ENCODE measurements around the gene CD83. TPM values are rescaled to one million over a fixed set of nuclear protein-coding genes. Genes with fewer than 3 reads are reported as not detected.

CD83 gene
- total RNA-seq, 1 experiment from 2014 or later: 7.0 TPM

DNA sequence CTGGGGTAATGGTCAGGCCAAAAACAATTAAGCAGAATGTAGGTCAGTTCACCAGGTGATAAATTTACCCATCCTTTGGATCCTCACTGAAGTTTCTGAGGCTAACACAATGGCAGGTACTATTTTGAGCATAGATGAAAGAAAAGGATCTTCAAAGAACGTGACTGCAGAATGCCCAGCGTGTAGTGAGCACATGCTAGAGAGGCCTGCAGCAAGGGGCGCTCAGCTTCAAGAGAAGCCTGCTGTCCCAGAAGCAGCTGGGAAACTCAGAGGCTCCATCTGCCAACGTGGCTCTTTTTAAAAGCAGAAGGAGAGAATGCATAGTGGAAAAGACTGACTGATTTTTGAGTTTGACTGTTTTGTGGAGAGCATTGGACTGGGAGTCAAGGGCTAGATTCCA is 57.4 kb downstream of the CD83 start:
- Histone ChIP-seq H3K23me2 (ENCODE audit: insufficient read length, low read depth, low read length, poor library complexity, severe bottlenecking) (no peaks in the 10 kb centered on the region), H3K9me3 (ENCODE audit: control insufficient read depth, low read depth, low read length) (peaks cover under 1% of the 10 kb centered on the region), H2BK5ac (ENCODE audit: insufficient read length, low read length) (no peak overlapping the region), H2BK15ac (ENCODE audit: low read depth, low read length) (no peak overlapping the region), H4K8ac (replicated peaks; ENCODE audit: insufficient read length, low read depth, low read length) (no peak overlapping the region), H3T11ph (ENCODE audit: low read length) (no peak overlapping the region), H2BK12ac (ENCODE audit: insufficient read length, low read depth, low read length) (no peak overlapping the region), H4K20me1 (ENCODE audit: control insufficient read depth, insufficient read depth, insufficient read length) (no peaks in the 10 kb centered on the region), H3K56ac (ENCODE audit: insufficient read length, low read depth, low read length) (no peak overlapping the region), H3K4ac (ENCODE audit: low read depth, low read length) (no peak overlapping the region), H3K79me1 (ENCODE audit: insufficient read depth, low read depth, low read length, poor library complexity, severe bottlenecking) (no peaks in the 10 kb centered on the region), H3K4me1 (ENCODE audit: insufficient read depth, low read length) (no peaks in the 10 kb centered on the region), H4K5ac (ENCODE audit: insufficient read length, low read depth, low read length) (no peak overlapping the region), H3K23ac (ENCODE audit: insufficient read length, low read depth, low read length) (no peak overlapping the region), H2BK20ac (ENCODE audit: low read depth, low read length, poor library complexity, severe bottlenecking) (no peak overlapping the region), H3K27me3 (ENCODE audit: insufficient read depth, low read length) (no peaks in the 10 kb centered on the region), H3K79me2 (ENCODE audit: insufficient read depth, low read length) (no peaks in the 10 kb centered on the region), H3K9ac (ENCODE audit: extremely low read depth, insufficient read length, low read length) (no peak overlapping the region), H3K18ac (ENCODE audit: insufficient read length, low read depth, low read length) (no peak overlapping the region), H4K91ac (ENCODE audit: insufficient read length, low read depth, low read length) (no peak overlapping the region), H3K27ac (ENCODE audit: insufficient read length, low read depth, low read length) (no peak overlapping the region), H3K4me2 (ENCODE audit: insufficient read depth, insufficient read length, low read length) (no peak overlapping the region), H3K14ac (ENCODE audit: insufficient read depth, low read length) (no peak overlapping the region), H2AFZ (ENCODE audit: low read length) (no peak overlapping the region), H2BK120ac (ENCODE audit: low read depth, low read length, poor library complexity, severe bottlenecking) (no peak overlapping the region), H2AK5ac (ENCODE audit: insufficient read length, low read length) (no peak overlapping the region)
- Mint-ChIP-seq H3K27ac (no peak overlapping the region), H3K27me3 (ENCODE audit: low read depth) (0 out of 2 replicates have a peak, but pooled peaks cover 2% of the 10 kb centered on the region), H3K9me3 (peaks cover 16 to 20% of the 10 kb centered on the region in 2 experiments; a peak in 4 of 5 replicates), H3K4me3 (no peak overlapping the region), H3K36me3 (ENCODE audit: insufficient read depth in 1 of 3, low read depth in 3 of 3) (peaks cover 0 to 16% (median 9%) of the 10 kb centered on the region in 3 experiments; a peak in 4 of 7 replicates), H3K4me1 (peaks cover 6 to 11% of the 10 kb centered on the region in 2 experiments)
- no peak for DNase-seq
- no CpG with 5 or more reads among the region's 4 CpGs for WGBS (ENCODE audit: extremely low coverage, insufficient read length, low lambda C conversion rate)
- TF ChIP-seq, protein P1, sequence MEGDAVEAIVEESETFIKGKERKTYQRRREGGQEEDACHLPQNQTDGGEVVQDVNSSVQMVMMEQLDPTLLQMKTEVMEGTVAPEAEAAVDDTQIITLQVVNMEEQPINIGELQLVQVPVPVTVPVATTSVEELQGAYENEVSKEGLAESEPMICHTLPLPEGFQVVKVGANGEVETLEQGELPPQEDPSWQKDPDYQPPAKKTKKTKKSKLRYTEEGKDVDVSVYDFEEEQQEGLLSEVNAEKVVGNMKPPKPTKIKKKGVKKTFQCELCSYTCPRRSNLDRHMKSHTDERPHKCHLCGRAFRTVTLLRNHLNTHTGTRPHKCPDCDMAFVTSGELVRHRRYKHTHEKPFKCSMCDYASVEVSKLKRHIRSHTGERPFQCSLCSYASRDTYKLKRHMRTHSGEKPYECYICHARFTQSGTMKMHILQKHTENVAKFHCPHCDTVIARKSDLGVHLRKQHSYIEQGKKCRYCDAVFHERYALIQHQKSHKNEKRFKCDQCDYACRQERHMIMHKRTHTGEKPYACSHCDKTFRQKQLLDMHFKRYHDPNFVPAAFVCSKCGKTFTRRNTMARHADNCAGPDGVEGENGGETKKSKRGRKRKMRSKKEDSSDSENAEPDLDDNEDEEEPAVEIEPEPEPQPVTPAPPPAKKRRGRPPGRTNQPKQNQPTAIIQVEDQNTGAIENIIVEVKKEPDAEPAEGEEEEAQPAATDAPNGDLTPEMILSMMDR (conservative IDR thresholded peaks at IDR 0.05): no peak
